Keratinocyte (primary cell): ENCODE results near the gene CFAP210. TPM values are rescaled to one million over a fixed set of nuclear protein-coding genes. Genes with fewer than 3 reads are reported as not detected.
A peak's percentile ranks its signal among the peaks of the same experiment; 100 is the strongest.

ENCODE experiments used
- DNase-seq: peaks from one replicate; pipeline ENCODE4 v3.0.0-alpha.2; 2011; ENCODE audit warnings: low read depth, missing footprints, low spot score
- FAIRE-seq: peaks from 2 replicates; lab custom pipeline; 2011; peaks lifted over from hg19 to GRCh38; lab: Jason Lieb, UNC
- H2AFZ ChIP-seq: 2 replicates; pipeline ENCODE4 v1.6.0; 2012; ENCODE audit warnings: low read length, control low read depth, inconsistent platforms; ENCODE audit not compliant: control insufficient read depth
- H3K27ac ChIP-seq: 2 replicates; pipeline ENCODE4 v1.5.1; 2011; ENCODE audit warnings: low read length; ENCODE audit not compliant: control insufficient read depth, insufficient read depth
- H3K27me3 ChIP-seq: 3 replicates; pipeline ENCODE4 v1.6.0; 2011; ENCODE audit warnings: low read length; ENCODE audit not compliant: control insufficient read depth, insufficient read depth; ENCODE audit errors: extremely low read depth
- H3K36me3 ChIP-seq, 2 experiments: 2 replicates in 1 of 2; 3 replicates in 1 of 2; pipeline ENCODE4 v1.5.1; 2011; ENCODE audit warnings: low read length in 2 of 2, mild to moderate bottlenecking in 1 of 2; ENCODE audit not compliant: control insufficient read depth in 2 of 2, insufficient read depth in 2 of 2; ENCODE audit errors: extremely low read depth in 1 of 2
- H3K4me1 ChIP-seq: 3 replicates; pipeline ENCODE4 v1.5.1; 2011; ENCODE audit warnings: low read length; ENCODE audit not compliant: control insufficient read depth, insufficient read depth; ENCODE audit errors: extremely low read depth
- H3K4me2 ChIP-seq: 3 replicates; pipeline ENCODE4 v1.6.0; 2011; ENCODE audit warnings: low read depth, low read length; ENCODE audit not compliant: control insufficient read depth, insufficient read depth; ENCODE audit errors: extremely low read depth
- H3K4me3 ChIP-seq, 3 experiments: fragments of 200-600 bp in 1 of 3; sonication (generic) in 1 of 3; 2 replicates in 2 of 3; 3 replicates in 1 of 3; pipeline ENCODE4 v1.5.1; 2011 to 2016; ENCODE audit warnings: low read length in 3 of 3, mild to moderate bottlenecking in 3 of 3, control low read depth in 2 of 3, inconsistent platforms in 1 of 3, low read depth in 1 of 3, mixed read lengths in 1 of 3, mixed run types in 1 of 3, moderate library complexity in 1 of 3; ENCODE audit not compliant: control insufficient read depth in 2 of 3, insufficient read depth in 2 of 3; ENCODE audit errors: extremely low read depth in 1 of 3
- H3K79me2 ChIP-seq: 2 replicates; pipeline ENCODE4 v1.6.0; 2012; ENCODE audit warnings: low read length; ENCODE audit not compliant: control insufficient read depth, insufficient read depth
- H3K9ac ChIP-seq: 3 replicates; pipeline ENCODE4 v1.6.0; 2011; ENCODE audit warnings: low read length; ENCODE audit not compliant: control insufficient read depth, insufficient read depth; ENCODE audit errors: extremely low read depth
- H3K9me1 ChIP-seq: 3 replicates; pipeline ENCODE4 v1.6.0; 2011; ENCODE audit warnings: low read length; ENCODE audit not compliant: control insufficient read depth, insufficient read depth; ENCODE audit errors: extremely low read depth
- H3K9me3 ChIP-seq: 2 replicates; pipeline ENCODE4 v1.5.1; 2012; ENCODE audit warnings: low read depth, low read length; ENCODE audit not compliant: control insufficient read depth
- H4K20me1 ChIP-seq: 3 replicates; pipeline ENCODE4 v1.6.0; 2011; ENCODE audit warnings: low read length; ENCODE audit not compliant: control insufficient read depth, insufficient read depth; ENCODE audit errors: extremely low read depth
- CTCF ChIP-seq, 3 experiments: IDR thresholded peaks in 1 of 3; conservative IDR thresholded peaks in 1 of 3; optimal IDR thresholded peaks in 1 of 3; 2 replicates in 2 of 3; 3 replicates in 1 of 3; pipeline versions ENCODE3 to v1.5.1; 2011; ENCODE audit warnings: low read length in 3 of 3, mild to moderate bottlenecking in 3 of 3, moderate library complexity in 2 of 3, control low read depth in 1 of 3, inconsistent platforms in 1 of 3; ENCODE audit not compliant: insufficient read depth in 2 of 3; ENCODE audit errors: extremely low read depth in 1 of 3
- EZH2 ChIP-seq: IDR thresholded peaks from one replicate; pipeline ENCODE4 v1.6.1; 2012; ENCODE audit warnings: inconsistent platforms, mild to moderate bottlenecking, low read length, moderate library complexity
- dilution Hi-C: fragments of 300-500 bp; cut with MboI; formaldehyde crosslinking; loops from one replicate; pipeline ENCODE4 v1.7.0; 2020; ENCODE audit warnings: low sequenced_read_pairs; ENCODE audit not compliant: extremely low pct_ligation_motif_present
- polyA minus RNA-seq, 3 experiments: library from RNA; depleted of rRNA, polyadenylated mRNA; stranded (reverse); fragments of >200 nt; gene quantifications; 1 replicate in 1 of 3; 2 replicates in 1 of 3; 3 replicates in 1 of 3; pipeline ENCODE4 v1.2.3, GENCODE V29; 2011
- polyA plus RNA-seq, 5 experiments: library from polyadenylated mRNA; depleted of rRNA in 3 of 5; stranded (reverse) in 3 of 5; stranded (forward) in 1 of 5; unstranded in 1 of 5; fragments of >200 nt; gene quantifications; 1 replicate in 1 of 5; 2 replicates in 3 of 5; 3 replicates in 1 of 5; pipeline versions ENCODE4 v1.2.1 to v1.2.3, GENCODE V29; 2011 to 2012; ENCODE audit warnings: missing spikeins in 2 of 5, low read depth in 1 of 5, low replicate concordance in 1 of 5

Gene CFAP210
- polyA plus RNA-seq (0.03 to 0.30 TPM in 2 of 3 replicates, not detected in the other), polyA minus RNA-seq (not detected in 3 replicates)
- not detected for polyA plus RNA-seq (2011; ENCODE audit: low read depth)
- not detected in 2 replicates for polyA plus RNA-seq (2011; cell fraction: cytosol; rRNA removed)
- polyA plus RNA-seq (2011; cell fraction: nucleus; rRNA removed) = not detected in 2 replicates
- polyA plus RNA-seq (2012; ENCODE audit: low replicate concordance) = 0.22 TPM in 1 of 2 replicates, not detected in the other
- not detected for polyA minus RNA-seq (2011; cell fraction: cytosol; rRNA and poly(A)+ RNA removed)
- polyA minus RNA-seq (2011; cell fraction: nucleus; rRNA and poly(A)+ RNA removed) = not detected in 2 replicates

- Histone ChIP-seq H3K79me2 (no peaks in the 10 kb centered on the region), H3K27me3 (no peaks in the 10 kb centered on the region), H3K9me3 (no peaks in the 10 kb centered on the region), H3K36me3 (no peaks in the 10 kb centered on the region), H3K9ac (peak within 1 kb of the TSS; percentile 77), H3K4me2 (peak within 1 kb of the TSS; percentile 78), H3K9me1 (no peaks in the 10 kb centered on the region), H3K4me3 (peak within 1 kb of the TSS; percentile 65 to 94 (median 77)), H4K20me1 (no peaks in the 10 kb centered on the region), H2AFZ (peak within 1 kb of the TSS; percentile 82), H3K27ac (peak within 1 kb of the TSS; percentile 63), H3K4me1 (peaks cover 4% of the 10 kb centered on the region)
- DNase-seq (peak; percentile 77), FAIRE-seq (peak; percentile 79)
- no peak for TF ChIP-seq EZH2
- no peak for TF ChIP-seq CTCF (optimal IDR thresholded peaks at IDR 0.05 in 1 of 3, IDR thresholded peaks at IDR 0.05 in 1 of 3, conservative IDR thresholded peaks at IDR 0.05 in 1 of 3; ENCODE audit: extremely low read depth in 1 of 3, insufficient read depth in 2 of 3, low read length in 3 of 3)
- dilution Hi-C loops = no loop called here
Observed at GRCh38 chr2:169694113-169694893, at the start of gene CFAP210, which contains the start of gene PHOSPHO2. CFAP210 (minus strand) TSS chr2:169694405; CDS start chr2:169694327, 78 bp downstream. PHOSPHO2 (plus strand) TSS chr2:169694469; CDS start chr2:169700972, 6,503 bp downstream.

GRCh38 chr2:169743549-169743948 is 49.3 kb upstream of the CFAP210 start:
- TF ChIP-seq CTCF (optimal IDR thresholded peaks at IDR 0.05 in 1 of 3, IDR thresholded peaks at IDR 0.05 in 1 of 3, conservative IDR thresholded peaks at IDR 0.05 in 1 of 3; ENCODE audit: extremely low read depth in 1 of 3, insufficient read depth in 2 of 3, low read length in 3 of 3) (no peak), EZH2 (no peak)
- H3K27me3 ChIP-seq = no peaks in the 10 kb centered on the region
- H3K79me2 ChIP-seq = no peaks in the 10 kb centered on the region
- no peak overlapping the region for H3K27ac ChIP-seq
- no peak overlapping the region for H3K4me2 ChIP-seq
- no peaks in the 10 kb centered on the region for H3K9me1 ChIP-seq
- dilution Hi-C loops = no loop called here
- no peaks in the 10 kb centered on the region for H3K9me3 ChIP-seq
- no peaks in the 10 kb centered on the region for H4K20me1 ChIP-seq
- H3K36me3 ChIP-seq = peaks cover 0 to 2% of the 10 kb centered on the region in 2 experiments
- H3K4me1 ChIP-seq = no peaks in the 10 kb centered on the region
- no peak overlapping the region for H2AFZ ChIP-seq
- H3K4me3 ChIP-seq = no peak overlapping the region
- no peak overlapping the region for H3K9ac ChIP-seq
- no peak for FAIRE-seq
- DNase-seq = no peak
